Measurements from ENCODE around the gene ALDH1A1.

DNA sequence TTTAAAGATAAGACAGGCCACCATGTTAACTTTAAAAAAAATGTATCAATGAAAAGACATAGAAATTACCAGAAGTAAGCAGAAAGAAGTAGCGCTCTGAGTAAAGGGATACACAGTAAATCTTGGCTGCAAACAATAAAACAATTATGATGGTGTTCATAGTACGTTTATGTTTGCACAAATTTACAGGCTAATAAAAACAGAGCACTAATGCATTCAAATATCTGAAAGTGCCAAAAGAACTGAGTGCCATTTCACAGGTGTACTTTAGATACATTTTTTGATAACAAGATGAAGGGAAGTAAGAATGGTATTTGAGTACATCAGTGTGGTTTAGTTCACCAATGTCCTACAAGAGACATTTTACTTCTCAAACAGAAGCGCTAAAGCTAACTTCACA, 32.9 kb upstream of the ALDH1A1 start:
- no peak for TF ChIP-seq EZH2 (IDR thresholded peaks at IDR 0.05; ENCODE audit: borderline replicate concordance, low read length)
- TF ChIP-seq CTCF (conservative IDR thresholded peaks at IDR 0.05 in 1 of 2, IDR thresholded peaks at IDR 0.05 in 1 of 2; ENCODE audit: extremely low read depth in 1 of 2, insufficient read depth in 1 of 2, low read depth in 1 of 2, low read length in 2 of 2) = no peak
